Stimulated activated CD8-positive, alpha-beta memory T cell treated with anti-CD3 and anti-CD28 coated beads, Interleukin-15, amount 100 ng/mL, for 24 hours (primary cell): ENCODE measurements around the gene KDM3B.

Experiments used
- DNase-seq: peaks from one replicate; pipeline ENCODE4 v3.0.0-alpha.2; 2020; ENCODE audit warnings: low read depth

The KDM3B gene

GRCh38 chr5:138452720-138453119 is 100.2 kb downstream of the KDM3B start:
- no peak for DNase-seq

- DNase-seq, result no peak
Measured at GRCh38 chr5:138453590-138453989, 101.1 kb downstream of the KDM3B start.

GRCh38 chr5:138454121-138454520 is 101.6 kb downstream of the KDM3B start:
- DNase-seq, result no peak

- no peak for DNase-seq
Measured at GRCh38 chr5:138455232-138455930, 102.9 kb downstream of the KDM3B start.

- DNase-seq, result no peak
Measured at GRCh38 chr5:138457531-138458275, 105.2 kb downstream of the KDM3B start.

- DNase-seq, result no peak
Measured at GRCh38 chr5:138458384-138458783, 105.9 kb downstream of the KDM3B start.

GRCh38 chr5:138458856-138459255 is 106.4 kb downstream of the KDM3B start:
- DNase-seq, result no peak

GRCh38 chr5:138459311-138459933 is 106.9 kb downstream of the KDM3B start:
- DNase-seq, result peak; percentile 63

GRCh38 chr5:138460032-138460693 is 107.7 kb downstream of the KDM3B start:
- DNase-seq, result no peak

- no peak for DNase-seq
Measured at GRCh38 chr5:138461343-138462125, 109.0 kb downstream of the KDM3B start.

GRCh38 chr5:138463419-138464007 is 111.0 kb downstream of the KDM3B start:
- no peak for DNase-seq

- DNase-seq, result peak; percentile 81
Measured at GRCh38 chr5:138464008-138464387, 111.5 kb downstream of the KDM3B start.

GRCh38 chr5:138464388-138465260 is 112.1 kb downstream of the KDM3B start:
- peak; percentile 81 for DNase-seq

- DNase-seq, result peak; percentile 86
Measured at GRCh38 chr5:138465261-138466124, 113.0 kb downstream of the KDM3B start, which contains the start of gene EGR1. TSS of gene EGR1 (plus strand) at chr5:138465479. CDS start at chr5:138465762, 283 bp downstream.

GRCh38 chr5:138466125-138466899 is 113.8 kb downstream of the KDM3B start:
- no peak for DNase-seq

GRCh38 chr5:138466900-138467710 is 114.6 kb downstream of the KDM3B start:
- DNase-seq, result no peak

- DNase-seq, result no peak
Measured at GRCh38 chr5:138467711-138468132, 115.2 kb downstream of the KDM3B start.
